GM19351 (cell line): Measurements from ENCODE around the gene CTF1.

Experiments
- ATAC-seq: cut with Tn5 transposase; IDR thresholded peaks from one replicate; pipeline ENCODE4 v1.9.1; 2021; ENCODE audit warnings: mild to moderate bottlenecking, moderate library complexity; ENCODE audit not compliant: unreplicated experiment

CTF1 gene

DNA sequence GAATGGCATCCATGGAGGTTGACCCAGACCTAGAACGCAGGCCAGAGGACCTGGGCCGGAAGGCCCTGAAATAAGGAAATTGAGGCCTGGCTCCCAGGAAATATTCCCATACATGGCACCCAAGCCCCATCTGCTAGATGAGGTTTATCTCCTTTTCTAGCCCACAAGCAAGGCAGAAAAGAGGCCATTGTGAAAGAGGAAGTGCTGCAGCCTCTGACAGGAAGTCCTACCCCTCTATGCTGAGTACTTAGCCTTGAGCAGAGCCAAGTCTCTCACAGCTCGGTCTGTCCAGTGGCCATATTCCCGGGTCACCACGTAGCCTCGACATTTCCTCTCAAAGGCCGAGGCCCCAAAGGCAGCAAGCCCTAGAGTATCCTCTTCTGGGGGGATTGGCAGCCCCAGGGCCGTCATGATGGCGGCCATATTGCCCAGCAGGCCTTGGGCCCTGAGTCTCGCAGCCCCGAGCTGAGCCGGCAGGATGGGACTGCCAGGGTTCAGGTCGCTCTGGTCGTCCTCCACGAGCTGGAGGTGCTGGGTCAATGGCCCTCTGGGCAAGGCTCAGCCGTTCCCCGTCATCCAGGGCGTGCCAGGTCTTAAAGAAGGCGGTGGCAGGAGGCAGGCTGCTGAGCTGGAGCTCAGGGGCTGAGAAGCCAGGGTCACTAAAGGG lies 7.8 kb downstream of the CTF1 start:
- ATAC-seq: no peak

DNA sequence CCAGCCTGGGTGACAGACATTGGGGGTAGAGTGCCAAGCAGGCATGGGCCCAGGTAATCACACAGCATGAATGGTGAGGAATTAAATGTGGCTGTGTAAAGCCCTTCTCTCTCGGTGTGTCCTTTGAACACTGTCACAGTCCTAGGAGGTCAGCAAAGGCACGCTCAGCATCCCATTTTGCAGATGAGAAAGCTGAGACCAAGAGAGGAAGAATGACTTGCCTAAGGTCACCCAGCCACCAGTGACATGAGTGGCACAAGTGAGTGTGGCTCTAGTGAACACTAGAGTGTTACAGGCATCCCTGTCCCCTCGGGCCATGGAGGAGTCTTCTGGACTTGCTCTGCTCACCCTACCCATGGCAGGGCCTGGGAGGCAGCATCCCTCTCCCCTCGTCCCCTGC lies 10.7 kb downstream of the CTF1 start:
- no peak for ATAC-seq

DNA sequence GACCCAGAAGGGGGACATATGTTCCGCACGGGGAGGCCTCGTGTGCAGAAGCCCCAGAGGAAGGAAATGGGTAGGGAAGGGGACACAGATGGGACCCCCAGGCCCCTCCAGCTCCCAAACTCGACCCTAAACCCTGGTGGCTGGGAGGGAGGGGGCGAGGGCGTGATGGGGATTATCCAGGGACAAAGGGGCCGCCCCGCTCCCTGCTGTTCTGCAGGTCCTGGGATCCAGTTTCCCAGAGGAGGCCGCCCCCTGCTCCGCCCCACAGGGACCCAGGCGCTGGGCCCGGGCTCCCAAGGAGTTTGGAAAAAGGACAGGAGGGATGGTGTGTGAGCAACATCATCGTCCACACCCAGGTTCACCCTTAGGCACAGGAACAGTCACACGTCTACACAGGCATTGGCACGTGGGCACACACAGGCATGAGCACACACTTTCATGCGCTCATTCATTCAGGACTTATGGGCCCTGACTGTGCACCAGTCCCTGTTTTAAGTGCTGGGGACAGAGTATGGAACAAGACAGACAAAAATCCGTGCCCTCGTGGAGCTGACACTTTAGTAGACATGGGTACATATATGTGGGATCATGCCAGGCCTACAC lies 14.1 kb downstream of the CTF1 start:
- no peak for ATAC-seq

DNA sequence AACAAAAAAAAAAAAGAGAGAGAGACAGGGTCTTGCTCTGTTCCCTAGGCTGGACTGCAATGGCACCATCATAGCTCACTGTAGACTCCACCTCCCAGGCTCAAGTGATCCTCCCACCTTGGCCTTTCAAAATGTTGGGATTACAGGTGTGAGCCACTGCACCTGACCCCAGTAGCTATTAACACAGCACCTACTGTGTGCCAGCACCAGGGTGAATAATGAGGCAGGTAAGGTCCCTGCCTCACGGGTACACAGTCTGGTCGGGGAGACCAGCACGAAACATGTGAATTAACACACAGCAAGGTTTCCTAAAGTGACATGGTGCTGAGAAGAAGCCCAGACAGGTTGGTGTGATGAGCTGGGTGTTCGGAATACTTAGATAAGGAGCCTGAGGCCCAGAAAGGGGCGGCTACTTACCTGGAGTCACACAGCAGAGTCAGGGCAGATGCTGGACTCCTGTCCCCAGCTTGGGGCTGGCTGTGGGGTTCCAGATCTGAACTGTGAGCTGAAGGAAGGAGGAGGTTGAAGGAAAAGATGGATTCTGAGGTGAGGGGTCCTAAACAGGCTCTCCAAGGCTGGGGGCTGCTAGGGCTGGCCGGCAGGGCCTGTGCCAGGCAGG lies 16.5 kb downstream of the CTF1 start:
- ATAC-seq: no peak

DNA sequence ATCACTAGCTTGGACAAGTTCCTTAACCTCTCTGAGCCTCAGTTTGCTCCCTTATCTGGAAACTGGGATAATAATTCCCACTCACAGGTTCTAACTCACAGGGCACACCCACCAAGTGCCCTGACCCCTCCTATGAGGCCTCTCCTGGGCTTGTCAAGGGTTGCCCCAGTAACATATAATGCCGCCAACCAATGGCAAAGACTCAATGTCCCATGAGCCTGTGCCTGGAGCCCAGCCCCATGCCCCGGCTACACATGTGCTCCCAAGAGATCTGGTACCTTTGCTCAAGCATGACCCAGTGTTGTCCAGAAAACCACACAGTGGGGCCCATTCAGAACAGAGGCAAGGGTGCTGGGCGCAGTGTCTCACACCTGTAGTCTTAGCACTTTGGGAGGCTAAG lies 18.4 kb downstream of the CTF1 start:
- ATAC-seq: no peak

DNA sequence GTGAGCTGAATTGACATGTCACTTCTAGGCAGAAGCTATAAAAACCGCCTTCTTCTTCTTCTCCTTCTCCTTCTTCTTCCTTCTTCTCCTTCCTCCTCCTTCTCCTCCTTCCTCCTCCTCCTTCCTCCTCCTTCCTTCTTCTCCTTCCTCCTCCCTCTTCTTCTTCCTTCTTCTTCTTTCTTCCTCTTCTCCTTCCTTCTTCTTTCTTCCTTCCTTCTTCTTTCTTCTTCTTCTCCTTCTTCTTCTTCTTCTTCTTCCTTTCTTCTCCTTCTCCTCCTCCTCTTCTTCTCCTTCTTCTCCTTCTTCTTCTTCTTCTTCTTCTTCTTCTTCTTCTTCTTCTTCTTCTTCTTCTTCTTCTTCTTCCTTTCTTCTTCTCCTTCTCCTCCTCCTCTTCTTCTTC lies 22.2 kb downstream of the CTF1 start:
- ATAC-seq: no peak

DNA sequence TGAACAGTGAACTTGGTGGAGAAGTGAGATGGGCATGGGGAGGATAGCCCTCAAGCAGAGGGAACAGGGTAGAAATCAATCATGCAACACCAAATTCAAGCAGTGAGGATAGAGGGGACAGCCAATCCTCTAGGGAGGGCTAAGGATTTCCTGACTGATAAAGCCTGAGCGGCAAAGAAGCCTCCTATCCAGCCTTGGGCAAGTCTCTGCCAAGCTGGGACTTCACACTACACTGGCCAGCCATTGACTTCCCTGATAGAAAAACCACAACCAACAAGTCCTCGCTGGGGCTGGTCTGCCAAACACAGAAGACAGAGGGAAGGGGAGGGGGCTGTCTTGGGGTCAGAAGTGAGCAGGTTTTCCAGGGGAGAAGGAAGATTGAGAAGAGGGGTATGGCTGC lies 24.5 kb downstream of the CTF1 start:
- ATAC-seq: no peak

DNA sequence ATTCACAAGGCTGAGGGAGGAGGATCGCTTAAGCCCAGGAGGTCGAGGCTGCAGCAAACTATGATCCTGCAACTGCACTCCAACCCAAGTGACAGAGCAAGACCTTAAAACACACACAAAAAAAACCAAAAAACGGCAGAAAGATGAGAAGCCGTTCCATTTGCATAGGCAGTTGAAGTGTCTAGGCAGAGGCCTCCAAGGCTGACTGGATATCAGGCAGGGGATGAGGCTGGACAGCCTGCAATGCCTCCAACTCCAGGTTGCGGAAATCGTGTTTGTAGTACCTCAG lies 25.0 kb downstream of the CTF1 start:
- ATAC-seq: no peak

DNA sequence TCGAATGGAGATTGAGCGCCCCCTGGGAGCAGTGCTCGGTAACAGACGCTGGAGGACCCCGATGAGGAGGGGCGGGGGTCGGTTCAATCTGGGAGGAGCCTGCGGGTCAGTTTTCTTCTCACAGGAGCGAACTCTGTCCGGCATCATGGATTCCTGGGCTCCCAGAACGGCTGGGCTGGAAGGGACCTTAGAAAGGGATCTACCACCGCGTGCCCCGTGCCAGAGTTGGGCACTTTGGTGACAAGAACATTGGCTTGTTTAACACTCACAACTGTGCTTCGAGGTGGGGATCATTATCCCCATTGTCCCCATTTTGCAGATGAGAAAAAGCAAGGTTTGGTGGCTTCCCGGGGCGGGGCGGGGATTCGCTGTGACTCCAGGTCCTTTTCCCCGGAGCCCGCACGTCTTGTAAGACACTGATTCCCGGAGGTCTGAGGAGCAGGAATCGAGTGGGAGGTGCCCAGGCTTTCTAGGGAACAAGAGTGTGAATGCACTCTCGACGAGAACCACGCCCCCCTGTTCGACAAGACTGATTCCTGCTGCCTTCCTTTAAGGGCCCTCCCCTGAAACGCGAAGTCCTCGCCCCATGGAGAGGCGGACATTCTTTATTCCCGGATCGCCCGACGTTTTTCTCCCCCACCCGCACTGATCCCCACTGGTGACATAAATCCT lies 25.5 kb downstream of the CTF1 start:
- ATAC-seq: no peak

DNA sequence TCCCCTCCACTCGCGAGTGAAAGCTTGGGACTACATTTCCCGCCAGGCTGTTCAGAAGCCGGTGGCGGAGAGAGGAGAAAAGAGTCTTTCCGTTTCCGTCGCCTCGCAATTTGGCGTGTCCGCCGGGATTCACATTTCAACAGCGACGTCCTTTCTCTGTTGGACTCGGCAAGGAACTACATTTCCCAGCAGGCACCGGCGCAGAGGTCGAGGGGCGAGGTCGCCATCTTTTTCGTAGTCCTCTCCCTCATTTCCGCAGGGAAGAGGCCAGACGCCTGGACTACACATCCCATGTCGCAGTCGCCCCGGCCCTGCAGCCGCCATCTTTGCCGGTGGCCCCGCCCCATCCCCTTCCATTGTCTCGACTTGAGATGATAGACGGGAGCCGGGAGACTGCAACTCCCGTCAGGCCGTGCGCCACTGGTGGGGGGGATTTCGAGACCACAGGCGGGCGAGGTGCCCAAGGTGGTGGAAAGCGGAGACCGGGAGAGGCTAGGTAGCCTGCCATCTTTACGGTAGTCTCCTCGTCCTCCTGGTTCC lies 26.1 kb downstream of the CTF1 start:
- ATAC-seq: peak; percentile 73

DNA sequence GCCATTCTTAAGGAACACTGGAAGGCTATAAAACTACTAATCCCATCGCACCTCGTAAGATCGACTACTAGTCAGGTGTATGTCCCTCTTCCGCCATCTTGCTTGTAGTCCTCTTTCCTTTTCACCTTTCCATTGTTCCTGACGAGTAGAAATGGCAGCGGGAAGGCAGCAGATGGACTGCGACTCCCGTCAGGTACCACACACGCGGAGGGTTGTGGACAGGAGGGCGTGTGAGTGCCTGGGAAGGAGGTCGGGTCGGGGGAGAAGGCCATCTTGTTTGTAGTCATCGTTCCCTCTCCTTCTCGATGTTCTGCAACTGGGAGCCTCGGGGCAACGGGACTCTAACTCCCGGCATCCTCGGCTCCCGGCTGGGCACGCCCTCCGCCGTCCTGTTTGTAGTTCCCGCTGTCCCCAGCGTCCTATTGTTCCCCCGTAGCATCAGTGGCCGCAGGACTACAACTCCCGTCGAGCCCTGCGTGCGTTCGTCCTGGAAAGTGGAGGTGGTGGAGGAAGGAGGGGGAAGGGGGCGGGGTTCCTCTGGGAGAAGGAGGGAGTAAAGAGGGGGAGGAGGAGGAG lies 26.6 kb downstream of the CTF1 start:
- ATAC-seq: peak; percentile 56

DNA sequence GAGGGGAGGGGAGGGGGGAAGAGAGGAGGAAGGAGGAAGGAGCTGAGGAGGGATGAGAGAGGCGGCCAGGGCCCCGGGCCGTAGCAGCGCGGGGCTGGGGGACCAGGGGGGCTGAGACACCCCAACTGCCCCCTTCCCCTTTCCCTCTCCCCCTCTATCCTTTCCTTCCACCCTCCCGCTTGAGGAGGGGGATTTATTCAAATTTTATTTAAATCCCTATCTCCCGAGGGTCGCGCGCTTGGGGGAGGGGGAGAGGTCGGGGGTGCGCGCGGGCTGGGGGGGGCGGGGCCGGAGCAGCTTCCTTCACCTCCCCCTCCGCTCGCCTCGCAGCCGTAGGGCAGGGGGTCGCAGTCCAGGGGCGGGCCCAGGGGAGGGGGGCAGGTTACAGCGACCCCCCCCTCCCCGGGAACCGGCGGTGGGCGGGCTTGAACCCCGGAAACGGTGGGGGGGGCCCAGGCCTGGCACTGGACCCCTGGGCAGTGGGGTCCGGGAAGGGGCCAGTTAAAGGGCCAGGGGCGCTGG lies 27.2 kb downstream of the CTF1 start, which contains the start of gene FBXL19:
FBXL19 (plus strand) TSS at position 19 of the 522 bp plus-strand sequence. CDS start 2,183 bp downstream, outside the sequence.
- ATAC-seq: no peak

DNA sequence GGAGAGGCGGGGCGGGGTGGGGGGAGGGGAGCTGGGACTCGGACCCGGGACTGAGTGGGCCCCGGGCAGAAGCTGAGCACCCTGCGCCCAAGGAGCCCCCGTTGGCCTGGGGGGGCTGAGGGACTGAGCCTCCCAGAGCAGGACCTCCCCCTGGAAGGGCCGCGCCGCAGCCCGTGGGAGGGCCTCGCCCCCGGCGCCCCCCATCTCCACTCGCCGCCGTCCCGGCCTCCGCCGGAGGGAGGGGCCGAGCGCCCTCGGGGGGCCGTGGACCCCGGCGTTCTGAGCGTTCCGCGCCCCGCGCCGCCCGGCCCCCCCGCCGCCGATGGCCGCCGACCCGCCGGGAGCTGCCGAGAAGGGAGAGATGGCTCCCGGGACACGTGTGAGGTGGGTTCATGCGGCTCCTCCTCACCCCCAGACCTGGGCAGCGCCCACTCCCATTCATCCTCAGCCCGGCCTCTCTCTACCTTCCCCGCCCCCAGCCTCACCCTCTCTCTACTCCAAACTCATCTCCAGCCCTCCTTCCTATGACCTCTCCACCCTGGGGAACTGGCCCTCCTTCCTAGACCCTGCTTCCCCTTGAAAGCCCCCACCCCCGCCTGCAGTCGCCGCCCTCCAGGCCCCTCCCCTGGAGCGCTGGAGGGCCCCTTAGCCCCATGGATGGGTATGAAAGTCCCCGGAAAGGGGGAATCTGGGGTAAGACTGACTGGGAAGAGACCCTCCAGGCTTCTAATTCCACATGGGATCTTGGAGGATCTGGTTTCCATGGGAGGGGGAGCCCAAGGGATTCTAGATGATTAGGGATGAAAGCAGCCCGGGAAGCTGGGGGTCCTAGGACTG lies 27.9 kb downstream of the CTF1 start:
- ATAC-seq: no peak

DNA sequence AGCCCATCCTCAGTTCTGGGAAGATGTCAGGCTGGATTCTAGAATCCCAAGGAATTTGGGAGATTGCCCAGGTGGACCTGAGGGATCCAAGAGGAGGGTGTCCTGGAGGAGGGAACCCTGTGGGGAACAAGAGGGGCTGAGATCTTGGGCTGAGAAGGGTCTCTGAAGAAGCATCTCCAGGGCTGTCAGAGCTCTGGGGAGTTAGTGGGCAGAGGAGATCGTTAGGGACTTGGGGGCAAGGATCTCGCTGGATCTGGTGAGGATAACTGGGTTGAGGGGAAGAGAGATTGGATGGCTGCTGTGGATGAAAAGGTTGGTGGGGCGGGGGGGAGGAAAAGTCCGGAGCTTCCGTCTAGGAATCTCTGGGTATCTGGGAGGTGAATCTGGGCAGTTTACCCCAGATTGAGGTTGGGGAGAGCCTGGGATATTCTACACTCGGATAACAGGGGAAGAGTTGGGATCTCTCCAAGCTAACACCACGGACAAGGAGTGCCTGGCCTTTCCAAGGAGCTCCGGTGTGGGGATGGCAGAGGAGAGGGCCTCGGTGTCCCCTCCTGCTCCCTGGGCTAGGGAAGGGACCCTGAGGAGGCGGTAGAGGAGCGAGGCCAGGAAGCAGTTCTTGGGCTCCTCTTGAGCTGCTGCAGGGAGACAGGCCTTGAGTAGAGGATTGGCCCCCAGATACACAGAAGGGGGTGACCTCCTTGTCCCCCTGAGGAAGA lies 28.7 kb downstream of the CTF1 start:
- ATAC-seq: no peak

DNA sequence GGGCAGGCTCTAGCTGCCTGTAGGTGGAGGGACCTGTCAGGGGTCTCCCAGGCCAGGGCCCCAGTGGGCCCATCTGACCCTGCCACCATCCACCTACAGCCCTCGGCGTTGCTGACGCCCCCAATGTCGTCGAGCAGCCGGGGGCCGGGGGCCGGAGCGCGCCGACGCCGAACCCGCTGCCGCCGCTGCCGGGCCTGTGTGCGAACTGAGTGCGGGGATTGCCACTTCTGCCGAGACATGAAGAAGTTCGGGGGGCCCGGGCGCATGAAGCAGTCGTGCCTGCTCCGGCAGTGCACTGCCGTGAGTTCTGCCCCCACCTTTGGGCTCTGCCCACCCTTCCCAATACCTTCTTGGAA lies 29.2 kb downstream of the CTF1 start:
- ATAC-seq: no peak

DNA sequence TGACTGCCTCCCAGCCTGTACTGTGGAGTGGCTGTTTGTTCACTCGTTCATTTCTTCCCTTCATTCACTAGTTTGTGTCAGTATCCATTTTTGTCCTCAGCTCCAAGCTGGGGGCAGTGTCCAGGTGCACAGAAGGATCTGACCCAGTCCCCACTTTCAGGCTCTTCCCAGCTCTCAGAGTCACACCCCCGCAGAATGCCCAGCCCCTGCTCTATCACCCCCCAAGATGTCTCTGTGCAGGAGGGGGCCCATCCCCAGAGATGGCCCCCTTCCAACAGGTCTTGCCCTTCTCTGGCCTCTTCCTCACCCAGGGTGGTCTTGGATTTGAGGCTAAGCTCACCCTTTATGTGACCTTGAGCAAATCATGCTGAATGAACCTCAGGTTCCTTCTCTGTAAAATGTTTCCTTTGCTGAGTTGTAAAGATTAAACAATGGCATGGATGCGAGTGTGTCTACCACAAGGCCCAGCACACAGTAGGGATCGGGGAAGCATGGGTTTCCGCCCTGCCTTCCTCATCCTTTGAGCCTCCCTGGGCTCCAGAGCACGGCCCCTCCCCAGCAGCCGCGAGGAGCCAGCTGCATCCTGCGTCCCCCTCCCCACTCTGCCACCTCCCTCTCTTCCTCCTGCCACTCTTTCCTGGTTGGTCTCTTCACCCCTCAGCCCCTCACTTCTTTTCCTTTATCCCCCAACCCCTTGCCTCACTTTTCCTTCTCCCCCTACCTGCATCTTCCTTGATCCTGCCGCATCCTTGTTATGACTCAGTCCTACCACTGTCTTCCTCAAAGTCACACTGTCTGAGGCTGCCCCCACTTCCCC lies 29.8 kb downstream of the CTF1 start:
- no peak for ATAC-seq

DNA sequence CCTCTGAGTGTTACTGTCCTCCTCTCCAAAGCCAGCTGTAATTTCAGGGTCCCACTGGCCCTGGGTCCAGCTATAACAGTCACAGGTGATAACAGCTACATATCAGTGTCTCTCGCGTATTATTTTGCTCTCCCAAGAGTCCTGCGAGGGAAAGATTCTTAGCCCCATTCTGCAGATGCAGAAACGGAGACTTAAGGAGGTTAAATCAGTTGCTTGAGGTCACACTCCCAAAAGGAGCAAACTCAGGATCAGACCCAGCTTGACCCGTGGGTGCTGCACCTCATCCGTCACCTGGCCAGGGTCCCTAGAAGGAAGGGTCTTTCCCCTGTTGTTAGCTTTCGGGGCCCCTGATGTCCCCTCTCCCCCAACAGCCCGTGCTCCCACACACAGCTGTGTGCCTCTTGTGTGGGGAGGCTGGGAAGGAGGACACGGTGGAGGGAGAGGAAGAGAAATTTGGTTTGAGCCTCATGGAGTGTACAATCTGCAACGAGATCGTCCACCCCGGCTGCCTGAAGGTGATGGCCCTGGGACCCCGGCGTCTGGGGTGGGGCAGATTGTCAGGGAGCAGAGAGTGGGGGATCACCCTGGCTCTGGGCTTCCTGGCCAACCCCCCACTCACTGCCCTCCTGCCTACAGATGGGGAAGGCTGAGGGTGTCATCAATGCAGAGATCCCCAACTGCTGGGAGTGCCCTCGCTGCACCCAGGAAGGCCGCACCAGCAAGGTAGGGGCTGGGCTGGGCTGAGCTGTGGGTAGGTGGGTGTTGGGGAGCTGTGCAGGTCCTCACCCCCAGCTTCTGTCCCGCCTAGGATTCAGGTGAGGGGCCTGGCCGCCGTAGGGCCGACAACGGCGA lies 30.7 kb downstream of the CTF1 start:
- ATAC-seq: no peak

DNA sequence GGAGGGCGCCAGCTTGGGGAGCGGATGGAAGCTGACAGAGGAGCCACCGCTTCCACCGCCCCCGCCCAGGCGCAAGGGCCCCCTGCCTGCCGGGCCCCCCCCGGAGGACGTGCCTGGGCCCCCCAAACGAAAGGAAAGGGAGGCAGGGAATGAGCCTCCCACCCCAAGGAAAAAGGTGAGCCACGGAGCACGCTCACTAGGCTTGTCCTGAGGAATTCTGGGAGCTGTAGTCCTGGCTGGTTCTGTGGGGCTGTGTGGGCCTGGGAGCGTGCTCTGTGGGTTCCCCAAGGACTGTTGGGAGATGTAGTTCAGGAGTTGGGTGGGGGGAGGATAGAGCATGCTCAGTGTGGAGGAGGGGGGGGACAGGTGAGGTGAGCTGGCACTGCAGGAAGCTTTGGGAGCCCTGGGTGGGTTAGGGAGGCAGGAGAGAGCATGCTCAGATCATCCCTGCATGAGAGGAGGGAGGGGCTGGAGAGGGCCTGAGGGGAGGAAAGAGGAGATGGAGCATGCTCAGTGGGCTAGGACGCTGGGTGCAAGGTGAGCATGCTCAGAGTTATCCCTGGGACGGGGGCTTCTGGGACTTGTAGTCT lies 31.5 kb downstream of the CTF1 start:
- ATAC-seq: no peak
